Mononuclear cell (primary cell): ENCODE measurements around the gene CAMK2D. TPM values are rescaled to one million over a fixed set of nuclear protein-coding genes. Genes with fewer than 3 reads are reported as not detected.
"Not testable (repeated sequence)": the region's sequence is repeated elsewhere in the genome, so short reads cannot be mapped to it uniquely, and the experiment has no call there.

Experiments
- H3K27me3 ChIP-seq: 2 replicates; pipeline ENCODE4 v1.6.0; 2011; ENCODE audit warnings: low read length, control low read depth; ENCODE audit not compliant: insufficient read depth
- H3K4me1 ChIP-seq: 2 replicates; pipeline ENCODE4 v1.5.1; 2011; ENCODE audit warnings: mild to moderate bottlenecking, low read length, control low read depth; ENCODE audit not compliant: insufficient read depth
- H3K4me3 ChIP-seq: 2 replicates; pipeline ENCODE4 v1.5.1; 2011; ENCODE audit warnings: mild to moderate bottlenecking, low read length, moderate library complexity
- H3K9me3 ChIP-seq: 2 replicates; pipeline ENCODE4 v1.5.1; 2011; ENCODE audit warnings: low read depth, mild to moderate bottlenecking, control low read depth, low read length
- total RNA-seq: library from RNA; depleted of rRNA; stranded (reverse); fragments of >200 nt; gene quantifications from one replicate; pipeline ENCODE4 v1.2.3, GENCODE V29; 2012

The CAMK2D gene
- total RNA-seq, 1 donor, result 58.6 TPM

DNA sequence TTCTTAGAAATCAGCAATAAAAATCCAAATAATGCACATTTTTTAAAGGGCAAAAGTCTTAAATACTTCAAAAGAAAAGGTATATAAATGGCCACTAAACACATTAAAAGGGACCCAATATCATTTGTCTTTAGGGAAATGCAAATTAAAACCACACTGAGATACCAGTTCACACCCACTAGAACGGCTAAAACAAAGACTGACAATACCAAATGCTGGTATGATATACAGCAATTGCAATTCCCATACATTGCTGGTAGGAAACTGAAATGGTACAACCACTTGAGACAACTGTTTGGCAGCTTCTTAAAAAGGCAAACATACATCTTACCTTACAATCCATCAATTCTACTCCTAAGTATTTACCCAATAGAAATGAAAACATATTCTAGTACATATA lies 33.7 kb downstream of the CAMK2D start:
- Histone ChIP-seq H3K4me1 (peaks cover 4% of the 10 kb centered on the region), H3K9me3 (no peaks in the 10 kb centered on the region), H3K4me3 (no peak overlapping the region), H3K27me3 (no peaks in the 10 kb centered on the region)

DNA sequence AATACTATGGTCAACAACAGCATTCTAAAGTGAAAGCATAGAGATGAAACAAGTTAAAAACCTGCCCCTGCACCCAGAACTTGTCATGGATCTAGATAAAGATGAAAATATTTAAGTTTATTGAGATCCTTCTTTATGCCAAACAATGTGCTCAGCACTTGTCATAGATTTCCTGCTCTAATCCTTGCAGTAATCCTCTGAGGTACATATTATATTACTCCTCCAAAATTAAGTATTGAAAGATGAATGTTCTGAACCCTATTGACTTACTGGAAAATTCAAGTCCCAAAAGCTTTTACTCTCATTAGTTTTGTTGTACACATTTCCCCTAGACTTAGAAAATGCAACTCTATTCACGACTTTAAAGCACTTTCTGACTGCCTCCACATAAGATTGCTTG lies 35.6 kb downstream of the CAMK2D start:
- Histone ChIP-seq H3K4me3 (no peak overlapping the region), H3K9me3 (no peaks in the 10 kb centered on the region), H3K4me1 (peaks cover 4% of the 10 kb centered on the region), H3K27me3 (no peaks in the 10 kb centered on the region)

DNA sequence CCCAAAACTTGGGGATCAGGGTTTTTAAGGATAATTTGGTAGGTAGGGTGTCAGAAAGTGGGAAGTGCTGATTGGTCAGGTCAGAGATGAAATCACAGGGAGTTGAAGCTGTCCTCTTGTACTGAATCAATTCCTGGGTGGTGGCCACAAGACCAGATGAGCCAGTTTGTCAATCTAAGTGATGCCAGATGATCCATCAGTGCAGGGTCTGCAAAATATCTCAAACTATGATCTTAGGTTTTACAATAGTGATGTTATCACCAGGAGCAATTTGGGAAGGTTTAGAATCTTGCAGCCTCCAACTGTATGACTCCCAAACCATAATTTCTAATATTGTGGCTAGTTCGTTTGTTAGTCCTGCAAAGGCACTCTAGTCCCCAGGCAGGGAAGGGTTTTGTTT lies 43.3 kb downstream of the CAMK2D start:
- Histone ChIP-seq H3K9me3 (no peaks in the 10 kb centered on the region), H3K27me3 (no peaks in the 10 kb centered on the region), H3K4me3 (no peak overlapping the region), H3K4me1 (no peaks in the 10 kb centered on the region)

DNA sequence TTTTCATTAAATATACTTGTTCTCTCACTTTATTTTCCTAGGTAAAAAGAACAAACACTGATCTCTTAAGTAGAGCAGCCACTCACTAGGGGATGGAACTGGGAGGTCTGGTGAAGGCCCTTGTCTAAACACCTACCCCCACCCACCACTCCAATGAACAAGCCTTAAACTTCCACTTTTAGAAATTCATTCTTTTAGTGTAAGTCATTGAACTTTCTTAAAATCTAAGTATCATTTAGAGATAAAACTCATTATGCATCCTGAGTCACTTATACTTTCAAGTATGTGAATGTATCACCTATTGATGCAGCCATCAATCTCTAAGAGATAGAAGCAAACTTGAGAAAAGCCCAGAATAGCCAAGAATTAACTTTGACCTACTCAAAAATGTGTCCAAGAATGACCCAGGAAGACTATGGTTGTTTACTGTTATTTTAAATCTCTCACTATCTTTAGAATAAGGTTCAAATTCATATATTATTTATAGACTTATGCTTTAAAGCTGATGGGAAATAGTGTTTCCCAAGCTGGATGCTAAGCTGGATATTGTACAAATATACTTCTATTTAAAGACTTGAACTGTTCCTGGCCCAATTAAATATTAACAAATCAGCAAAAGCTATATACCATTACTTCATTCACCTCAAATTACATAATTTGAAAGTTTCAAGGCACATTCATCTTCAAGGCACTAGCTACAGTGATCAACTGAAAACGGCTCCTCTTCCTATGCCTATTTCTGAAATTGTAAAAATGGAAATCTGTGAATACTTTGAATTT lies 49.5 kb downstream of the CAMK2D start:
- no peak overlapping the region for H3K4me3 ChIP-seq
- no peaks in the 10 kb centered on the region for H3K27me3 ChIP-seq
- H3K4me1 ChIP-seq, result no peaks in the 10 kb centered on the region

DNA sequence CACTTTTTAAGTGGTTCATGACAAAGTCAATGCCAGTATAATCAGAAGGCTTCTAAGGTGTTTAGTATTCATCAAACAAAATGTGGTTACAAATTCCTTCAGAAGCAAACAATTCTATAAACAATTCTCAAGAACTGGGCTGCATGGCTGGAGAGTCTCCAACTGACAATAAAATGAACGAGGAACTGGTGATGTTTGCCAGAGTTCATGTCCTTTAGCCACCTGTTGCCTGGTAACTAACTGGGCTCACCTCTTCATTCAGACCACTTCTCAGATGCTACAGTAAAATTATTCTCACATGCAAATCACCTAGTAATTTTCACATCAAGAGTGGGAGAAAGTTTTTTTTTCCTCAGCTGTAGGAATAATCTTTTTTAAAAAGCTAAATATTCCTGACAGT lies 53.3 kb downstream of the CAMK2D start:
- Histone ChIP-seq H3K27me3 (no peaks in the 10 kb centered on the region), H3K4me1 (no peaks in the 10 kb centered on the region), H3K4me3 (no peak overlapping the region), H3K9me3 (no peaks in the 10 kb centered on the region)

More for the DNA sequence above, 49.5 kb downstream of the CAMK2D start:
- H3K9me3 ChIP-seq, result no peaks in the 10 kb centered on the region

DNA sequence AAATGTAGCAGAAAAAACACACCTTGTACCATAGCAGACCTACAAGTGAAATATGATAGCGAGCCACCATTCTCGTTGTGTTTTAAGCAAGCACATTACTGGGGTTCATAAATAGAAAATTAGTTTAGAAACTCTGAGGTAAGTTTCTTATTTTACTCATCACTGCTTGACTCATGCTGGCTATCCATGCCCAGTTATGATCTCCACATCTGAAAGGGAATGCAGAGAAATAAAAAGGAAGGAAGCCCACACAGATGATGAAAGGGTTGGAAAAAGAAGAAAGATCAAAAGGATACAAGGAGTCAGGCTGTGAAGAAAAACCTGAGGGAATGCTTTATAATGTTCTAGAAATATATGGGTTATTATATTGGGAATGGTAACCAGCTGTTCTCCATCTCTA lies 54.5 kb downstream of the CAMK2D start:
- no peaks in the 10 kb centered on the region for H3K27me3 ChIP-seq
- H3K4me3 ChIP-seq, result no peak overlapping the region
- no peaks in the 10 kb centered on the region for H3K9me3 ChIP-seq
- H3K4me1 ChIP-seq, result no peaks in the 10 kb centered on the region

DNA sequence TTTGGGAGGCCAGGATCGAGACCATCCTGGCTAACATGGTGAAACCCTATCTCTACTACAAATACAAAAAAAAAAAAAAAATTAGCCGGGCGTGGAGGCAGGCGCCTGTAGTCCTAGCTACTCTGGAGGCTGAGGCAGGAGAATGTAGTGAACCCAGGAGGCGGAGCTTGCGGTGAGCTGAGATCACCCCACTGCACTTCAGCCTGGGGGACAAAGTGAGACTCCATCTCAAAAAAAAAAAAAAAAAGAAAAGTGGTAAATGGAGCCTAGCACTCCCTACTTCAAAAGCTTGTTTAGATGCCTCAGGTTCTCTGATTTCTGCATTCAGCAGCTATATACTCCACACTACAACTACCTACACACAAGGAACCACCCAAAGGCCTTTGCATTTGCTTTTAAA lies 56.4 kb downstream of the CAMK2D start:
- not testable (repeated sequence) for H3K4me3 ChIP-seq, H3K27me3 ChIP-seq, H3K9me3 ChIP-seq, H3K4me1 ChIP-seq

DNA sequence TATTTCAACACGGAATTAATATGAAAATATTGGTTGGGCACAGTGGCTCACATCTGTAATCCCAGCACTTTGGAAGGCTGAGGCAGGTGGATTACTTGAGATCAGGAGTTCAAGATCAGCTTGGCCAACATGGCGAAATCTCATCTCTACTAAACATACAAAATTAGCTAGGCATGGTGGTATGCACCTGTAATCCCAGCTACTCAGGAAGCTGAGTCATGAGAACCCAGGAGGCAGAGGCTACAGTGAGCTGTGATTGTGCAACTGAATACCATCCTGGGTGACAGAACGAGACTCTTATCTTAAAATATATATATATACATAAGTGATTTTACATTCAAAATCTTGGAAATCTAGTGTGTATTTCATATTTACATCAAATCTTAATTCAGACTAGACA lies 58.9 kb downstream of the CAMK2D start:
- H3K4me1 ChIP-seq, H3K9me3 ChIP-seq, H3K4me3 ChIP-seq, H3K27me3 ChIP-seq: not testable (repeated sequence)

DNA sequence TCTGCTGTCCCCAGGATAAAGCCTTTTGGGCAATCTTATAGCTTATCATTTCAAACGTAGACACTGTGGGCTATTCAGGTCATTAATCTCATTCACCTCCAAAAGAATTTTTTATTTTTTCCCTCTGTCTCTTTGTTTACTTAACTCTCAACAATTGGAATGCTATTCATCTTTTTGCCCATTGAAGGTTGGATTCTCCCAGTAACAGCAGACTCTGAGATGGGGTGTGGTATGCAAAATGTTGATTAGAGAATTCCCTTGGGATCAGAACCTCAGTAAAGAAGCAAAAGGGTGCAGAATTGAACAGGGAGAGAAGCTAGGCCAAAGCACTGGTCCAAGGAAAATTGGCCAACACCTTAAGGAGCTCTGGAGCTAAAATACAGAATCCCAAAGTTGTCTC lies 60.4 kb downstream of the CAMK2D start:
- no peaks in the 10 kb centered on the region for H3K9me3 ChIP-seq
- H3K27me3 ChIP-seq, result no peaks in the 10 kb centered on the region
- H3K4me3 ChIP-seq, result no peak overlapping the region
- no peaks in the 10 kb centered on the region for H3K4me1 ChIP-seq

DNA sequence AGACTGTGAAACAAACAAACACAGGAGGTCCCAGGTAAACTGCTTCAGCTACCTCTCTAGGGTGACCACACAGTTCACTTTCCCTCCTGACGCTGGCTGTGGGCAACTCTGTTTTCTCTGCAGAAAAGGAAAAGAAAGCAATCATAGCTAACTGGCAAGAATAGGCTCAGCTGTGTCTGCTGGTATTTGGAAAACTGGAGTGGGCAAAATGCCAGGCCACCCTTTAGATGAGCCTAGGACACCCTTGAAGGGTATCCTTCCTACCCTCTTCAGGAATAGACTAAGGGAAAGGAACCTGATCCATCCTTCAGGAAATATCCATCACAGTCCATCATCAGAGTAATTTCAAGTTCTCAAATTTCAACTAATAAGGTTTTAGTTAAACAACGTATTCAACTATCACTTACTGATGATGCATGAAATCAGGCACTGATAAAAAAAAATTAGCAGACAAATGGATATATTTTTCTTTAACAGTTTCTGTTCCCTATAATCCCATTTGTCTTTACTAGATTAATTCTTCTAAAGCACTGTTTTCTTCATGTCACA lies 60.9 kb downstream of the CAMK2D start:
- Histone ChIP-seq H3K4me1 (no peaks in the 10 kb centered on the region), H3K27me3 (no peaks in the 10 kb centered on the region), H3K9me3 (no peaks in the 10 kb centered on the region), H3K4me3 (no peak overlapping the region)

DNA sequence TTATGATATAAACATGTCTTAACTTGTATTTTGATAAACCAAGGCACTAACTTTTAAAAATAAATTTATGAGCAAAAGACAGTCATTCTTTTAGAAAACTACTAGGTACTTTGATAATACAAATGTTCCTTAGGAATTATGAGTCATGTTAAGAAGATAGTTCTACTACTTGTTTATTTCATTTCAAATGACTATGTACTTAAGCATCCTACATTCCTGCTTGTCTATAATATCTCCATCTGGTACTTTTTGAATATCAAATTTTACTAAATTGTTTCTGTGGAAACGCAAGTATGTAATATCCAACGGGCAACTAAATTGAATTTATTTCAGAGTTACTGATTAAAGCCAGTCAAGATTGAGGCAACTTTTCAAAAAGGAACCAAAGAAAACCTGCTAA lies 61.8 kb downstream of the CAMK2D start:
- Histone ChIP-seq H3K4me1 (no peaks in the 10 kb centered on the region), H3K27me3 (no peaks in the 10 kb centered on the region), H3K9me3 (no peaks in the 10 kb centered on the region), H3K4me3 (no peak overlapping the region)

DNA sequence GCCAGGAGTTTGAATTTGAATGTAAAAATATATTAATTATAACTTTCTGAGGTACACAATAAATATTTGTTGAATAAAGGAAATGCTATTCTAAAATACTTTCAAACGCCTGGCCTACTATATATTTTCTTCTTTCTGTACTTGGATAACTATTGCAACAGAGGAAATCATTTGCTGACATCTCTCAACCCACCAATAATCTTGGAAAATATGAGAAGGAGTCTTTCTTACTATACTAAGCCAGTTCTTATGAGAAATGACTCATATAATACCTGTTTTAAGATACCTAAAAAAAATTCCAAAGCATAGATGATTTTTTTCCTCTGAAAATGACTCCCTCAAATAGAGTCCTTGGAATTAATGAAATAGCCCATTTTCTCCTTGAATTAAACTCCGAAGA lies 64.1 kb downstream of the CAMK2D start:
- H3K4me3 ChIP-seq, result no peak overlapping the region
- H3K27me3 ChIP-seq, result no peaks in the 10 kb centered on the region
- H3K4me1 ChIP-seq, result peaks cover 7% of the 10 kb centered on the region
- H3K9me3 ChIP-seq, result no peaks in the 10 kb centered on the region

DNA sequence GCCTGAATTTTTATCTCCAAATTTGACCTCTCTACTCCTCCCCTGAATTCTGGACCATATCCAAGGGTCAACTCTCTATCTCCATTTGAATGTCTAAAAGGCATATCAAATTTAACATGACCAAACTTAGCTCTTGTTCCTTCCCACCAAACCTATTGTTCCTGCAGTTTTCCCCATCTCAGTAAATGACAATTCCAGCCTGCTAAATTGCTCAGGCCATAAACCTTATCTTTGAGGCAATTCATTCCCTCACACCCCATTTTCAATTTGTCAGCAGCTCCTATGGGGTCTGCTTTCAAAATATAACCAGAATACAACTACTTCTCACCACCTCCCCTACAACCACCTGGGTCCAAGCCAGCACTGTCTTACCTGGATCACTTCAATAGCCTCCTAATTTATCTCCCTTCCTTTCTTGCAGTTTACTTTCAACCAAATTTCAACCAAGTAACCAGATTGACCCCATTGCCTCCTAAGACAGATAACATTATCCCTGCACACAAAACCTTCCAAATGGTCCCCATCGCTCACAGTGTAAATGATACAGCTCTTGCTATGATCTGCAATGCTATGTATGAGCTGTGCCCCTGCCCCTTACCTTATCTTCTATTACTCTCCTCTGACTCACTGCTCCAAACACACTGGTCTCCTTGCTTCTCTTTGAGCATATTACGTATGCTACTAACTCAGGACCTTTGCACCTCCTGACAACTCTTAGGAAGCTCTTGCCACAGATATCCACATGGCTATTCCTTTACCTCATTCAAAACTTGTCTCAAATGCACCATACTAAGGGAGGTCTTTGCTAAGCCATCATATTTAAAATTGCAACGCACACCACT lies 66.0 kb downstream of the CAMK2D start:
- H3K4me3 ChIP-seq, result no peak overlapping the region
- H3K4me1 ChIP-seq, result peaks cover 11% of the 10 kb centered on the region
- no peaks in the 10 kb centered on the region for H3K27me3 ChIP-seq
- no peaks in the 10 kb centered on the region for H3K9me3 ChIP-seq

DNA sequence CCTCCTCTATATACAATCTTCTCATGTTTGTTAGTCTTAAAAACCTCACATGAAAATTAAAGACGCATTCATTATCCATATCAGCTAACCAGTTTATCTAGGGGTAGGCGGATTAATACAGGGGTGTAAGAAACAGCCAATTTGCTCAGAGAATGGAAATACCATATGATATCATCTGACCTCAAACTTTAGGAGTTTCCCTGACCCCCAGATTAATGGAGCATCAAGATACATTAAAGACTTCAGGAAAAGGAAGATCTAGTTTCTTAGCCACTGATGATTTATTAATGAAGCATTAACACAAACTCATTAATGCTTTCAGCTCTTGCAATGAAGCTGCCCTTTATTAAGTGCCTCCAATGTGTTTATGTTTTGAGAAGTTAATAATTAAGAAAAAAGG lies 67.5 kb downstream of the CAMK2D start:
- Histone ChIP-seq H3K4me3 (no peak overlapping the region), H3K27me3 (no peaks in the 10 kb centered on the region), H3K9me3 (no peaks in the 10 kb centered on the region), H3K4me1 (peaks cover 11% of the 10 kb centered on the region)

DNA sequence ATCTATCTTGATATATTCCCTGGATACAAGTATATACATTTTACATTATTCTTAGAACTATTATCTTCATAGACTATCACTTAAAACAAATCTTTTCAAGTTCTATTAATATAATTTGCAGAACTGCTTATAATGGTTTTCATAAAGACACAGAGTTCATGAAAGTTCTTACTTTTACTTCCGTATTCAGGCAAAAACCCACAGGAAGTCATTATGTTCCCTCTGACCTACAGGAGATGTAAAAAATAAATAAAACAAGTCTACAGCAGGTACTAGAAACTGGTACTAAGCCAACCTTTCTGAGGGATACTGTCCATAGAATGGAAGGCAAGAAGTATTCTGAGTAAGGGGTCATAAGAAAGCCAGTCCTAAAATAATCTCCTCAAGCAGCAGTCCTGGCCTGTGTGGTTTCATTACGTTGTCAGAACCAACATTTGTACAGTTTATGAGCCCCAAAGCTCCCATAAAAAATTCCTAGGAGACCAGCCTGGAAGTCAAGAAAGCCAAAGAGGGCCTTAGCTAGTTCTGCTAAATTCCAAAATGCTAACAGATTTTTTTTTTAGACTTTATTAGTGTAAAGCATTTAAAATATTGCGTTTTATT lies 68.6 kb downstream of the CAMK2D start:
- no peak overlapping the region for H3K4me3 ChIP-seq
- peaks cover 11% of the 10 kb centered on the region for H3K4me1 ChIP-seq
- H3K27me3 ChIP-seq, result no peaks in the 10 kb centered on the region
- no peaks in the 10 kb centered on the region for H3K9me3 ChIP-seq
